Choroid plexus epithelial cell (primary cell): ENCODE measurements around the gene BCR.
"Not testable (repeated sequence)": the region's sequence is repeated elsewhere in the genome, so short reads cannot be mapped to it uniquely, and the experiment has no call there.

Experiments
- DNase-seq: peaks from one replicate; pipeline ENCODE4 v3.0.0-alpha.2; 2010; ENCODE audit warnings: low read depth
- H3K4me3 ChIP-seq: 2 replicates; pipeline ENCODE4 v1.5.1; 2011; ENCODE audit warnings: low read depth, mild to moderate bottlenecking, control low read depth, low read length, moderate library complexity
- TF ChIP-seq, protein P1 (sequence below): conservative IDR thresholded peaks from 2 replicates; pipeline ENCODE4 v1.5.1; 2011; ENCODE audit warnings: low read depth, mild to moderate bottlenecking, control low read depth, inconsistent platforms, low read length, moderate library complexity

Gene BCR

DNA sequence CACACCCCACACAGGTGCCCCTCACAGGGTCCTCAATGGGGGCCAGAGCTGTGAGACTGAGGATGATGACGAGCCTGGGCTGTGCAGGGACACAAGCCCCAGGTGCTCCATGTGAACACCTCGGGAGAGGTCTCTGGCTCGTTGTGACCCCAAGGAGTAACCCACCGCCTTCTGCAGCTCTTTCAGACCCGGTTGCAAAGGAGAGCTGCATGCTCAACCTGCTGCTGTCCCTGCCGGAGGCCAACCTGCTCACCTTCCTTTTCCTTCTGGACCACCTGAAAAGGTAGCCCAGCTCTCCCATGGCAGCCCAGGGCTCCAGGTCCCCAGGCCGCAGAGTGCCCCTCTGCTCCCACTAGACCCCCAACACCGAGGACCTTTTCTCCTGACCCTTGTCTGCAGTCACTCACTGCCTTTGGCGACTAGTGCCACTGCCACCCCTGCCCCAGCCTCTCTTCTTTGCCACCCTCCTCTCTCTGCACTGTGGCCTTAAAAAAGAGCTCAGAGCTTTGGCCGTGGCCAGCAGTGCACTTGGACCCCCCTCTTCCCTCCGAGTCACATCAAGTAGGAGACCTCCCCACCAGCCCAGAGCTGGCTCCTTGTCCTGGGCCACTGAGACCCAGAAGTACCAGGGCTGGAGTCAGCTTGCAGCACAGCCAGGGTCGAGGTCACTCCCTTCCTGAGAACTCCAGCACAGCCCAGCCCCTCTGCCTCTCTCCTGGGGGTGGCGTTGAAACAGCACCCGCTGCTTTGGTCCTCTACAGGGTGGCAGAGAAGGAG is 133.7 kb downstream of the BCR start:
- TF ChIP-seq, protein P1, sequence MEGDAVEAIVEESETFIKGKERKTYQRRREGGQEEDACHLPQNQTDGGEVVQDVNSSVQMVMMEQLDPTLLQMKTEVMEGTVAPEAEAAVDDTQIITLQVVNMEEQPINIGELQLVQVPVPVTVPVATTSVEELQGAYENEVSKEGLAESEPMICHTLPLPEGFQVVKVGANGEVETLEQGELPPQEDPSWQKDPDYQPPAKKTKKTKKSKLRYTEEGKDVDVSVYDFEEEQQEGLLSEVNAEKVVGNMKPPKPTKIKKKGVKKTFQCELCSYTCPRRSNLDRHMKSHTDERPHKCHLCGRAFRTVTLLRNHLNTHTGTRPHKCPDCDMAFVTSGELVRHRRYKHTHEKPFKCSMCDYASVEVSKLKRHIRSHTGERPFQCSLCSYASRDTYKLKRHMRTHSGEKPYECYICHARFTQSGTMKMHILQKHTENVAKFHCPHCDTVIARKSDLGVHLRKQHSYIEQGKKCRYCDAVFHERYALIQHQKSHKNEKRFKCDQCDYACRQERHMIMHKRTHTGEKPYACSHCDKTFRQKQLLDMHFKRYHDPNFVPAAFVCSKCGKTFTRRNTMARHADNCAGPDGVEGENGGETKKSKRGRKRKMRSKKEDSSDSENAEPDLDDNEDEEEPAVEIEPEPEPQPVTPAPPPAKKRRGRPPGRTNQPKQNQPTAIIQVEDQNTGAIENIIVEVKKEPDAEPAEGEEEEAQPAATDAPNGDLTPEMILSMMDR = no peak
- no peak overlapping the region for H3K4me3 ChIP-seq
- DNase-seq = no peak

DNA sequence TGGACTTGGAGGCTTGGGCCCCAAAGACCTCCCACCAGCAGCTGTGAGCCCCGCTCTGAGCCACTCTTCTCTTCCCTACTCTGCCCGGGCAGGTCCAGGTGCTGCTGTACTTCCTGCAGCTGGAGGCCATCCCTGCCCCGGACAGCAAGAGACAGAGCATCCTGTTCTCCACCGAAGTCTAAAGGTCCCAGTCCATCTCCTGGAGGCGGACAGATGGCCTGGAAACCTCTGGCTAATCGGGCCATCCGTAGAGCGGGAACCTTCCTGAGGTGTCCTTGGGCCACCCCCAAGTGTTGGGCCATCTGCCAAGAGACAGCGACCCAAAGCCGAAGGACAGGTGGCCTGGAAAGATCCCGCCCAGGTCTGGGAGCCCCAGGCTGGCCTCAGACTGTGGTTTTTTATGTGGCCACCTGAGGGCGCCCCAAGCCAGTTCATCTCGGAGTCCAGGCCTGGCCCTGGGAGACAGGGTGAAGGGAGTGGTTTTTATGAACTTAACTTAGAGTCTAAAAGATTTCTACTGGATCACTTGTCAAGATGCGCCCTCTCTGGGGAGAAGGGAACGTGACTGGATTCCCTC is 135.1 kb downstream of the BCR start:
- DNase-seq = peak; percentile 85
- no peak overlapping the region for H3K4me3 ChIP-seq
- TF ChIP-seq, protein P1 = peak; percentile 76

GRCh38 chr22:23316596-23316995 is 136.3 kb downstream of the BCR start:
- DNase-seq, H3K4me3 ChIP-seq: not testable (repeated sequence)

DNA sequence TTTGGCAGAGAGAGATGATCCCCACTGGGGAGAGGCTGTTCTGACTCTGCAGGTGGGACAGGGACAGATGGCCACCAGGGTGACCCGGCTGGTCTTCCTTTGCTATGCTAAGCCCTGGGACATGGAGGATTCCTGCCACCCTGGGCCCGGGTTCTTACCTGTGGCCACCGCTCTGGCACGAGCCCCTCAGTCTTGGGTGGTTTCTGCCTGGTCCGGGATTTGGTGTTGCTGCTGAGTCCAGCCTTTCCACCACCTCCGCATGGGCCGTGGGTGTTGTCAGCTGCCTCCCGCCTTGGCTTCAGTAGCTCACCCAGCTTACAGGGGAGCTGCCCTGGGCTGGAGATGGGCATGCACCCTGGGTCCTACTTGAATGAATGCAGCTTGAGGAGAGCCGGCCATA is 138.0 kb downstream of the BCR start:
- not testable (repeated sequence) for H3K4me3 ChIP-seq, DNase-seq

DNA sequence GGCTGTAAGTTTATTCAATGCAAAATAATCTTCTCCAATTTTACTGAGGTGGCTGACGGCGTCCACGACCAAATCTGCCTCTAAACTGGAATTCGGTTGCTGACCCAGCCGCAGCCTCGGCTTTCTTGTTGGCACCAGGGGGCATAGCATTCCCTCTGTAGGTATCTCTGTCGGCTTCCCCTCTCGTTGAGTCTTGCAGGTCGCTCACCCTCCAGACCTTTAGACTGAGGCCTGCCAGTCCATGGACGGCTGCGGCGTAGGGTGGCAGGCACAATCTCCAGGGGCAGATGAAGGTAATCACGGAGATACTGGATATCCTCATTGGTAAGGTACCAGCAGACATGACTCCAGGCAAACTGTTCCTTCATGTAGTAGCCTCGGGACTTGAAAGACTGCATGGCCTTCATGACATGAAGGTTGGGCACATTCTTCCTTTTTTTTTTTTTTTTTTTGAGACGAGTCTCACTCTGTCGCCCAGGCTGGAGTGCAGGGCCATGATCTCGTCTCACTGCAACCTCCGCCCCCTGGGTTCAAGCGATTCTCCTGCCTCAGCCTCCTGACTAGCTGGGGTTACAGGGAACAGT is 142.3 kb downstream of the BCR start:
- not testable (repeated sequence) for H3K4me3 ChIP-seq, DNase-seq

GRCh38 chr22:23323960-23324688 is 143.8 kb downstream of the BCR start:
- not testable (repeated sequence) for H3K4me3 ChIP-seq, DNase-seq

DNA sequence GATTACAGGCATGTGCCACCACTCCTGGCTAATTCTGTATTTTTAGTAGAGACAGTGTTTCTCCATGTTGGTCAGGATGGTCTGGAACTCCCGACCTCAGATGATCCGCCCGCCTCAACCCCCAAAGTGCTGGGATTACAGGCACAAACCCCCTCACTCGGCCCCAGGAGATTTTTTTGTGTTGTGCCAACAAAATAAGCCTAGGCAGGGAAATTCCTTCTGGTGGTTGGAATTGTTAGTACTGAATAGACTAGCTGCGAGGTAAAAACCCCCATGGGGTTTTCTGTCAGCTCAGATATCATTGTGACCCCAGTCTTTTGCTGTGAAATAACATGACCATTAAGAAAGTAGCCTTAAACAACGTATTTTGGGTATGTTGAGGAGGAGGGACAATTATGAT is 144.9 kb downstream of the BCR start:
- TF ChIP-seq, protein P1 = no peak
- no peak for DNase-seq
- H3K4me3 ChIP-seq = no peak overlapping the region

- DNase-seq, H3K4me3 ChIP-seq: not testable (repeated sequence)
Observed at GRCh38 chr22:23333822-23334221, 153.5 kb downstream of the BCR start.

DNA sequence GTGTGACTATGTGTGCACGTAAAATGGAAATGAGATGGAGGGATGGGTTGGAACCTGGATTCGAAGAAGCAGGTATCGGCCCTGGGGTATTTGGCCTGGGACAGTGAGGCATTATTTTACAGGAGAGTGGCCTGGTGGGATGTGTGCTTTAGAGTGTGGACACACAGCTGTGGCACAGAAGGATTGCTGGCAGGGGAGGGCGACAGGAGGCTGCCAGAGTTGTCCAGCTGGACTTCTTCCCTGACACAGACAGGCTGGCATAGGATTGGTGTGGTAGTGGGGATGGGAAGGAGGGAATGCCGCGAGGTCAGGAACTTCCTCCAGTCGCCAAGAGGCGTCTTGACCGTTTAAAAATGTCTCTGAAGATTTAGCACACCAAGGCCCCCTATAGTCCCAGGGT is 157.4 kb downstream of the BCR start:
- DNase-seq = not testable (repeated sequence)

DNA sequence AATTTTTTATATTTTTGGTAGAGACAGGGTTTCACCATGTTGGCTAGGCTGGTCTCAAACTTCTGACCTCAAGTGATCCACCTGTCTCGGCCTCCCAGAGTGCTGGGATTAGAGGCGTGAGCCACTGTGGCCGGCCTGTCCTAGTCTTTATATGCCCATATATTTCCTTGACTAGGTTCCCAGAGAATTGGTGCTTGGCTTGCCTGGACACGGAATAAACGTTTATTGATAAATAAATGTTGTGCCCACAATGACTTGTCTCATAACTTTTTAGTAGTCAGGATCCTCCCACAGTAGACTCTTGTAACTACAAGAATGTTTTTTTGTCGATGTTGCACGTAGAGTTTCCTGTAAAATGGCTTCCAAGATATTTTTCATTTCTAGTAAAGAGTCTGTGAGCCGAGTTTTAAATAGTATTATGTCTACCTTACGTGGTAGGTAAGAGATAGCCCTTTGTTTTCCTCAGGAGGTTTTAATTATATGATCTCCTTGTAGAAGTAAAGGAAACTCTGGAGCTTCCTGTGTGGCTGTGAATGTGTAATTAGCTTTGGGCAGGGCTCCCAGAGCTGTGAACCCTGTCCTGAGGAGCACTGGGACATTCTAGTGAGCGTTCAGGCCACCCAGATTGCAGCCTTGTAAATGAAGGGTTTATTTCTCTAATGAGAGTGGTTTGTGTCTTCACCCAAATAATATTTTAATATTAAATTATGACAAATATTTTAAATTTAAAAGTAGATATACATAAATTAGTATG is 161.8 kb downstream of the BCR start:
- not testable (repeated sequence) for DNase-seq

More for the DNA sequence above, 157.4 kb downstream of the BCR start:
- H3K4me3 ChIP-seq = not testable (repeated sequence)

More for the DNA sequence above, 161.8 kb downstream of the BCR start:
- H3K4me3 ChIP-seq = not testable (repeated sequence)
